HG02884 (cell line): ENCODE results near the gene ATP2A3.

Experiments used
- ATAC-seq: cut with Tn5 transposase; IDR thresholded peaks from one replicate; pipeline ENCODE4 v1.9.1; 2021; ENCODE audit warnings: mild to moderate bottlenecking, moderate library complexity; ENCODE audit not compliant: unreplicated experiment

Gene ATP2A3

DNA sequence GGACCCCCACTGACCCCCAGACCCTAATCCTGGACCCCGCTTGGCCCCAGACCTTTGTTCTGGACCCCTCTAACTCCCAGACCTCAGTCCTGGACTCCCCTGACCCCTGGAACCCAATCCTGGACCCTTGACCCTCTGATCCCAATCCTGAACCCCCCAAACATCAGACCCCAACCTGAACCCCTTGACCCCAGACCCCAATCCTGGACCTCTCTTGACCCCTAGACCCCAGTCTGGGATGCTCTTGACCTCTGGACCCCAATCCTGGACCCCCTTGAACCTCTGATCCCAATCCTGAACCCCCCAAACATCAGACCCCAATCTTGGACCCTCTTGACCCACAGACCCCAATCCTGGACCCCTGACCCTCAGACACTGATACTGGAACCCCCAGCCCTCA lies 34.5 kb downstream of the ATP2A3 start:
- ATAC-seq: no peak

DNA sequence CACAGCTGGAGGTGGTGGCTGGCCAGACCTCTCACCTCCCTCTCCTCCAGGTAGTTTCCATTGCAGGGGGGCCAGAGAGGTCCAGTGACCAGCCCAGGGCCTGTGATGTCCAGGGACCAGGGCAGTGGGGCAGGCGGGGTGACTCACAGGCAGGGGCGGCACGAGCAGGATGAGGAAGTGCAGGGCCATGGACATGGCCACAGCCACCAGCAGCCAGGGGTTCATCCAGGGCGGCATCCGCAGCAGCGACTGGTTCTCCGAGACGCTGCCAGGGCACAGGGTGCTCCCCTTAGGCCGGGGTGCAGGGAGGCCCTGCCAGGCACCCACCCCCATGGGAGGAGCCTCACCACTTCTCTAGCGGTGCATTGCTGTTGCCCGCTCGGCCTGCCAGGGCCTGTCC lies 35.1 kb downstream of the ATP2A3 start:
- no peak for ATAC-seq

DNA sequence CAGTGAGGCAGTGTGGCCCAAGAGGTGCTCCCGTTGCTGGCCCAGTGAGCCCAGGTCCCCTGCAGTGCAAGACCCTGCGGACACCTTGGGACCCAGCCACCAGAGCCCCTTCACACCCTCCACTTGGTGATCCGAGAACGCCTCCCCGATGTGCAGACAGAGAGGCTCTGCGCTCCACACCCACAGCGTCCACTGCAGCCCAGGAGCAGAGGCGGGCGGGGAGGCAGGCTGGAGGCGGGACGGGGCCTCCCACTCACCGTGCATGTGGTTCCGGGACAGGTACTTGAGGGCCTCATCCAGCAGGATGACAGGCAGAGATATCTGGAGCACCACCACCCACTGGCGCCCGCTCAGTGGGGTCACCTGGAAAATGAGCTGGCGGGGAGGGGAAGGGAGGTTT lies 35.8 kb downstream of the ATP2A3 start:
- ATAC-seq: no peak

DNA sequence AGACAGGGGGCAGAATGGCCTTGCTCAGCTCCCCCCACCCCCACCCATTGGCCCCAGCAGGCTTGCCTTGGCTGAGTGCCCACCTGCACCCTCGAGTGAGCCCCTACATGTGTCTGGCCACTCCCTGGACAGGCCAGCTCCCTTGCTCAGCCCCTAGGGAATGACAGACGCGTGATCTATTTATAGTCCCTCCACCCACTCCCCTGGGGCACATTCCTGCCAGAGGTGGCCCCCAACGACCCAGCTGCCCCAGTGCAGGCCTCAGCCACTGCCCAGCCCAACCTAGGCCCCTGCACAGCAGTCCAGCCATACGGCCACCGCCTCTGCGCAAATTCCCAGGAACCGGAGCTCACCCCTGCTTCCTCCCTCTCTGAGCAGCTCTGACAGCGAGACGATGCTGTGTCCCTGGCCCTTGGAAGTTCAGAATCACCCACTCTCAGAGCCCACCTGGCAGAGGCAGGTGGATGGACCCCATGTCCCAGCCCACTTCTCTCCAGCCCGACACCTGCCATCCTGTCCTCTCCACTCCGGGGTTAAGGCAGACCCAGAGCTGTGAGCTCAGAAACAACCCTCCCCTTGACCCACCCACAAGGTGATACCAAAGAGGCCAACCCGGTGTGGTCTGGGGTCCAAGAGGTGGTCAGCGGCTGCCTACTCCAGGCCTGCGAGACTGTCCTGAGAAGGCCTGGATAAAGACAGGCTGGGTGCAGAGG lies 36.5 kb downstream of the ATP2A3 start:
- no peak for ATAC-seq

DNA sequence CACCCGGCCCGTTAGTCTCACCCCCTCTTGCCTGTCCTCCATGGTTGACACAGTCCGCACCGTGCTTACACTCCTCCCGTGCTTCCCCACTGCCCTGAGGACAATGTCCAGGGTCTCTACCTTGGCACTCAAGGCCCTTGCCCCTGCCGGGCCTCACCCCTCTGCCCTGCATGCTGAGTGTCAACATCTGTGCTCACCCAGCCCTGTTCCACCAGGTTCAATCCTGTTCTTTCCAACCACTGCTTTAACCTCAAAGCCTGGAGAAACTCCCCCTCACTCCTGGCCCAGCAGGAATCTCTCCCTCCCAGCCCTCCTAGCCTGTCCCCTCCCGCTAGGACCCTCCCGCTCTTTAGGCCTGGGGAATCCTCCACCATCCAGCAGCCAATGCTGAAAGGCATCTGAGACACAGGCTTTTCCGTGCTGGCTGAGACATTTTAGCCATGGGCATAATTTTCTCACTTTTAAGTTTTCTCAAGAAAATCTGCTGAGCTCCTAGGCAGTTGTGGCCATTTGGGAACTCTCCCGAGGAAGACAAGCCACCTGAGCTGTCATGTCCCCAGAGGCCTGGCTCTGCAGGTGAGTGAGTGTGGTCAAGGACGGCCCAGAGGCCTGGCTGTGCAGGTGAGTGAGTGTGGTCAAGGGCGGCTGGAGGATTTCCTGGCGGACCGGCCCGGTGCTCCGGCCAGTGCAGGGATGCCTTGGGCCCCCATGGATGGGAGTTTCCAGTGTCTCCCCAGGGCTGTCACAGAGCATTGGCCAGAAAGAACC lies 37.2 kb downstream of the ATP2A3 start:
- no peak for ATAC-seq

DNA sequence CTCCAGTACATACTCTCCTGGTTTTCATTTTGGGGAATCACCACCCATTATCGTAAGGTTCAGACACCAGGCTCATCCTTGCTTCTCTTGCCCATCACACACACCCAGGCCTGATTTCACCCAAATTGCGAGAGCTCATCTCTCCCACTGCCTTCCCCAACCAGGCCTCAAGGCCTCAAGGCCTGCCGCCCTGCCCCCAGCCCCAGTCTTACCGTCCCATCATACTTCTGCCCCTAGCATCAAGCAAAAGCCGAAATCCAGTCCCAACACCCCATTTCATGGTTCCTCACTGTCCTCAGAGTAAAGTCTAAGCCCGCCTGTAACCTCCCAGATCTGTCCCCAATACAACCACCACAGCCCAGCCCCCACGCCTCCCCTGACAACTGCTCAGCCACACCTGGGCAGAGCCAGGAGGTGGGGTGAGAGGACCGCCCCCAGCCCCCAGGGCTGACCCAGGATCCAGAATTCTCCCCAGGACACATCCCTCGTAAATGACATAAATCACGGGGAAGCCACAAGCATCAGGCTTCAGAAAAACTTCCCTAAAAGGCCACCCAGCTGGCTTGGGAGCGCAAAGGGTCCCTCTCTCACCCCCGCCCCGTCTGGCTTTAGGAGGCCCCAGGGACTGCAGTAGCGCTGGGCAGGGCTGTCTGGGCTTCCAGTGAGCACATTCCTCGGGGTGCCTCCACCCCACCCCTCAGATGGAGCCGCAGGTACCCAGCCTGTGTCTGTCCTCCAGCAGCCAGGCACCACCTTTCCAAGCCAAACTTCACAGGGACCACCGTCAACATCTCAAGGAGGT lies 38.4 kb downstream of the ATP2A3 start:
- ATAC-seq: no peak

DNA sequence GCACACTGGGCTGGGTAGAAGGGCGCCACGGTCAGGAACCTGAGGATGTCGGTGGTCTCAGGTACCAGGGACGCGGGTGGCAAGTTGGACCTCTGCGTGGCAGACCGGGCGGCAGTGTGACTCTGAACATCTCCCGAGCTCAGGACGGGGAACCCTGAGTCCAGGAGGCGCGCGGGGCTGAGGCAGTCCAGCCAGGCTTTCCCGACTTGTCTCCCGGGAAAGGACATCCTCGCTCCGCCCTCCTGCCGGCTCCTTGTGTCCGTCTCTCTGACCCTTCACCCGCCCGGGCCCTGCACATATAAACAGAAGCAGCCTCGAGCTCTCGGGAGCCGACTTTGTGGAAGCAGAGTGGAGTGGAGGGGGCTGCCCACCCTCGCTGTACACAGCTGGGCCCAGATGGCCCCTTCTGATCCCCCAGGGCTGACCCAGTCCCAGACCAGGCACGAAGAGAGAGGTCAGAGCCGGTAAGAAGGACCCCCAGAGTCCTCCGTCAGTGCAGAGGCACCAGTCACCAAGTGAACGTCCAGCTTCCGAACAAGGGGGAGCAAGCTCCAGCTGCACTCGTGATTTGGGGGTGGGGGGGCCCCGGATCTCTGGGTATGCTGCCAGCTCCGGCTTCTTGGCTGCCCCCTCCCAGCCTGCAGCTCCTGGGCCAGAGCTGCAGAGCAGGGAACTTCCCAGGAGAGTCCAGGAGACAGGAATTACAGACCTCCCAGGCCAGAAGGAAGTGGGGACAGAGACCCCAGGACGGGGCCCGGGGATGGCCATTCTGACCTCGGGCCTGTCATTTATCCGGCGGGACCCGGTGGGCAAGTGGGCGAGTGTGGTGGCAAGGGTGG lies 39.5 kb downstream of the ATP2A3 start:
- no peak for ATAC-seq

DNA sequence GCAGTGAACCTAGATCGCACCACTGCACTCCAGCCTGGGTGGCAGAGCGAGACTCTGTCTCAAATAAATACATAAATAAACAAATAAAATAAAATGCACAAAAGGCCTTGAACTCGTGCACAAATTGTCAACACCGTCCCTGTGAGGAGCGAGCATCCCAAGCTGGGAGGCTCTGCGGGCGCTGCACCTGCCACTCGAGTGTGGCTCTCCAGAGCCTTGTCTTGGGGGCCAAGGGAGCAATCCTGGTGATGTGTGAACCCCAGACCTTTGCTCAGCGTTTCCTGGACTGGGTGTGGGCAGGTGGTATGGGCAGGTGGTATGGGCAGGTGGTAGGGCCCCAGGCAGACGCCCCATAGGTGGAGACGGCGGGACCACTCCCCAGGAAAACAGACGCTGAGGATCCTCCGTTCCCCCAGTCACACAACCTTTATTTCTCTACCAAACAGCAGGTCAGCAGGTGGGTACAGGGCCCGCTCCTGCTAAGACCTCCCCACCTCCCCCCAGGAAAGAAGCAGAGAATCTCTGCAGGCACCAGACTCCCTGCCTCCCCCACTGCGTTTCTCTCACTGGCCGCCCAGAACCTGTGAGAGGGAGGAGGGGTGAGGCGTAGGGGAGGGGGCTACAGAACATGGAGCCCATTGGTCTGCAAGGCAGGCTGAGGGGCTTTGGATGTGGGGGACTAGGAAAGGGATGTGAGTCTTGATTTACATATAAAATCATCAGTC lies 40.6 kb downstream of the ATP2A3 start:
- ATAC-seq: no peak

DNA sequence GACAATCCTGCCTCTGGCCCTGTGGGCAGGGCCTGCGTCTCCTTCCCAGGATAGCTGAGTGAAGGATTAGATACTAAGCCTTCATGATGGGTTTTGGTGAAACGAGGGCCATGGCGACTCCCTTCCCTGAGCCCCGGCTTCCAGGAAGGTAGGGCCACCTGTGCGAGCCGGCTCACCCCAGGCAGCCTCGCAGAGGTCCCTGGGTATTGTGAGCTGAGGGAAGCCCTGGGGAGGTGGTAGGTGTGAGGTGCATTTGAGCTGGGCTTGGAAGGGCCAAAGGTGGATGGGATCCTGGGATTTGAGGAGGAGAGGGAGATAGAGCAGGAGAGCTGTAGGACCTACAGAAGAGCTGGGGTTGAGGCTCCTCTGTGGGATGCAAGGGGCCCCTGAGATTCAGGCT lies 41.5 kb downstream of the ATP2A3 start:
- no peak for ATAC-seq

DNA sequence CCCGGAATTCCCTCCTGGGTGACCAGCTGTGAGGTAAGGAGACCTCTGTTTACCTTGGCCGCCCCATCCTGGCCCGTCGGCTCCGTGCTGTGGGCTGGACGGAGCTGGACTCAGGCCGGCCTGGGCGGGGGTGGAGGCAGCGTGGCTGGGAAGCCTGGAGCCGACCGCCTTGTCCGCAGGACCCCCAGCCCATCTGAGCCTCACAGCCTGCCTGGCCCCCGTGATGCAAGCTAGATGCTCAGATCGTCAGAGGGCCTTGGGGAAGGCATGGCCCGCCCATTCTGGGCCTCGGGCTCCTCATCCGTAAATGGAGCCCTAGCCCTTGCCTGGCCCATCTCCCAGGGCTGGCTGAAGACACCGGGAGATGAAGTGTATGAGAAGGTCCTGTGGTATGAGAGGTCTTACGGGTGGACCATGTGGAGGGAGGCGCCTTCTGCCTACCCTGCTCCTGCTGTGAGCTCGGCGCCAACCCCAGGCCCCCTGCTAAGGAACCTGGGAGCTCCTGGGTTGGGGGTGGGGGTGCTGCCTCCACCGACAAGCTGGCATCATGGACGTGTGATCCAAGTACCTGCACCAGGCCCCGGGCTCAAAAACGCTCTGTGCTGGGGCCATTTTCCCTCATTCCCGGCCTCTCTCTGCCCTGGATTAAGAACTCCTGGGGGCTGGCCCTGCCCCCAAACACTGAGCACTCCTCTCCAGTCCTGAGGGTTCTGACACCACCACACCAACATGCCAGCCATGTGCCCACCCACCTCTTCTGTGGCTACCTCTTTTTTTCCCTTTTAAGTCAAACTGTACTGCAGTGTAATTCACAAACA lies 42.5 kb downstream of the ATP2A3 start:
- ATAC-seq: no peak

DNA sequence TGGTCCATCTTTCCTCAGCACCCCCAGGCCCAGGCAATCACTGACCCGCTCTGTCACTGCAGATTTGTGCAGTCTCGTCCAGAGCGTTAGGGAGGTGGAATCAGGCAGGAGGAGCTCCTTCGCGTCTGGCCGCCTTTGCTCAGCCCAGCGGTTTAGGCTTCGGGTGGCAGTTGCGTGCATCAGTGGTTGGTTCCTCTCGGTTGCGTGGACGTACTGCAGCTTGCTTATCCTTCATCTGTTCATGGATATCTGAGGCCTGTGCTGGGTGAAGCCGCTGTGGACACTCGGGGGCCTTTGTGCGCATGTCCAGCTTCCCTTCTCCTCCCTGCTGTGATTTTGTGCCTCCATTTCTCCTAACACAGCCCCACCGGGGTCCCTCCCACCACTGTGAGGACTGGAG lies 43.2 kb downstream of the ATP2A3 start:
- ATAC-seq: no peak

DNA sequence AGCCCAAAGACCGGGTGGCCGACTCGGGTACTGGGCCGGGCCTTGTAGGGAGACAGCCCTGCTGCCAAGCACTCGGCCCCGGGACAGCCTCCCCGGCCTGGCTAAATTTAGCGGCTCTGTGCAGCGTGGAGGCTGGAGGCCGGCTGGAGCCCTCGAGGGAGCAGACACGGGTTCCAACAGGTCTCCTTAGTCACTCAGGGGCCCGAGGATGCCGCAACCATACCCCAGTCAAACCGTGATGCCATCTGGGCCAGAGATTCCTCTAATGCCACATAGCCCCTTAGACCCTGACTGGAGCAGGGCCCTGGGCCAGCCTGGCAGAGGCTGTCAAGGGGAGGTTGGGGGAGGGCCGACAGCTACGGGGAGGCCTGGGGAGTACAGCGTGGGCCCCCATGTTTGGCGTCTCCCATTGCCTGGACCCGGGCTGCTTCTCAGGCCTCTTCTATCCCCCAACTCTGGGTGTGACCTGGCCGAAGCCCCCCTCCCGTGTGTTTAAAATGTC lies 45.1 kb downstream of the ATP2A3 start:
- ATAC-seq: no peak

DNA sequence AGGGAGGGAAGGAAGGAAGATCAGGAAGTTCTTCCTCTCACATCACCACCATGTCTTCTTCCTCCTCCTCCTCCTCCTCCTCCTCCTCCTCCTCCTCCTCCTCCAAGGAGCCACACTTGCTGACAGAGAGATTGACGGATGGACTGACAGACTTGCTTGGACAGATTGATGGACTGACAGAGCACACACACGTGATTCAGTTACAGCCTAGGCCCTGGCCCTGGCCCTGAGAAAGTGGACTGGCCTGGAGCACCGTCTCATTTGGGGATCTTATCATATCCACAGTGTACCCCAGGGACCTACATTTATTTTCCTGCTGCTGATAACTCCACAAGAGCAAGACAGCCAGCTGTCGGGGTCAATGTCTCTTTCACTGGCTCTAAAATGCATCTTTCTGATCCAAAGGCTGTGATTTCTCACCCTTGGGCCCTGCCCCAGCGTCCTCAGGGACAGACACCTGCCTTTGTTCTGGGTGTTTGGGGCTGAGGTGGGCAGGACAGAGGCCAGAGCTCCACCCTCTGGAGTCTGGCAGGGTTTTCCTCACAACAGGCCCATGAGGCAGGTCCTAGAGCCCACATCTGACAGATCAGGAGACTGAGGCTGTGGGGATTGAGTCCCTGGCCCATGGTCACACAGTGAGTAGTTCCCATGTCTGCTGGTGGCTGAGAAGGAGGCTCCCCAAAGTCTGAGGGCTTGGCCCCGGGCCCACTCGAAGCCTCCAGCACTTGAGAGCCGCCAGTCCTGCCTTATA lies 45.7 kb downstream of the ATP2A3 start:
- ATAC-seq: no peak

DNA sequence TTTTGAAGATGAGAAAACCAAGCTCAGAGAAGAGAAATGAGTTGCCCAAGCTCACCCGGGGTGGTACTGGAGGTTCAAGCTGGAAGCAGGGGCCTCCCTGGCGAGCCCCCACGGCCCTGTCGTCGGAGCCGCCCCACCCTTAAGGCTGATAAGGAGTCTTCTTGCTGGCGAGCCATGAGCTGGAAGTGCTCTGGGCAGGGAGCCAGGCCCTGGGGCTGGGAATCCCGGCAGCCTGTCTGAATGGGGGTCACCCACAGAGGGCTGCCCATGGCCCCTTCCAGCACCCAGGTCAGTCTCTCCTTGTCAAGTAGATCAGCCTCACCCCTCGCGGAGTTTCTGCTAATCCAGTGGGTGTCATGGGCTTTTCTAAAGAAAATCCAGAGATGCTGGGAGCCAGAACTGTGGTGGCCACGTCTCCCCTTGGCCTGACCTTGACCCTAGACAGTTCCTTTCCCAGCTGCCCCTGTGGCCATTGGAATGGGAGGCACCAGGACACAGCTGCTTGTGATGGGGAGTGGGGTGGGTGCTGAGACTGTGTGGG lies 46.8 kb downstream of the ATP2A3 start:
- no peak for ATAC-seq

DNA sequence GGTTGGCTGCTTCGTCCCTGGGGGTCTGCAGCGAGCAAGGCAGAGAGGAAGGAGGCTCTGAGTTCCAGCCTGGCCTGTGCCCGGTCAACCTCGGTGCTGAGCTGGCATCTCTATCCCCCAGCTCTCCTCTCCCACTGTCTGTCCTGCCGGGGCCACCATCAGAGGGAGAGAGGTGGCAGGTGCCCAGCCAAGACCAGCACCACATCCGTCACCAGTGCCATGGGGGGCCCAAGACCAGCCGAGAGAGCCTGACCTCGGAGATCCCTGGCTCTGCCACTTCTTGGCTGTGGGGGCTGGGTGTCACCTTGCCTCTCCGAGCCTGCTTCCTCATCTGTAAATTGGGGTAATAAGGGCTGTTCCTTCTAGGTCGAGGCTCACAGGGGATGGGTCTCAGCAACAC lies 47.4 kb downstream of the ATP2A3 start:
- ATAC-seq: no peak

DNA sequence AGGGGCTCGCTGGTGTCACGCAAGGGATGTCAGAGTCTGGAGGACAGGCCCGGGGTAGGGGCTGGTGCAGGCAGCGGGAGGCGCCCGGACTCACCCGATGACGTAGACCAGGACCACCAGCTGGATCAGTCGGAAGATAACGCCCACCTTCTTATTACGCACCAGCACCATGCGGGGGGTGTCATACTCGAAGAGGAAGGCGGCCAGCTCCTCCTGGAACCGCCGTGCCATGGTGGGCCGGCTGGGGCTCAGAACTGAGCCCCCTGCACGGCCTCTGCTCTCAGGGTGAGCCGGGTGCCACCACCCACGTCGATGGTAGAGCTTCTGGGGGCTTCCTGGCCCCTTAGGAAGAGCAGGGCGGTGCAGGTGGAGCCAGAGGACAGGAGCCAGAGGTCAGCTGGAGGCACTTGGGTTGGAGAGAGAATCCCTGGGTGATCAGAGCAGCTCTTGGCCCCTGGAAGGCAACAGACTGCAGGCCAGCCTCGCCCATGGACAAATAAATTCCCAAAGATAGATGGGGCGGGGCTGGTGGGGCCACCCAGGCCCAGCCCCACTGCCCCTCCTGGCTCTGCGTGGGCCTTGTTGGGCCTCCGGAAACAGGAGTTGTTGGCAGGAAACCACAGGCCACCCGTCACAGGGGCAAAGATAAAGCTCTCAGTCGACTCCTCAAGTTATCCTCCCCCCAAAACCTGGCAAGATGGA lies 48.1 kb downstream of the ATP2A3 start, which contains the start of gene P2RX1:
P2RX1 (minus strand) TSS at position 471 of the 702 bp plus-strand sequence; CDS start at position 231, 240 bp downstream.
- no peak for ATAC-seq

DNA sequence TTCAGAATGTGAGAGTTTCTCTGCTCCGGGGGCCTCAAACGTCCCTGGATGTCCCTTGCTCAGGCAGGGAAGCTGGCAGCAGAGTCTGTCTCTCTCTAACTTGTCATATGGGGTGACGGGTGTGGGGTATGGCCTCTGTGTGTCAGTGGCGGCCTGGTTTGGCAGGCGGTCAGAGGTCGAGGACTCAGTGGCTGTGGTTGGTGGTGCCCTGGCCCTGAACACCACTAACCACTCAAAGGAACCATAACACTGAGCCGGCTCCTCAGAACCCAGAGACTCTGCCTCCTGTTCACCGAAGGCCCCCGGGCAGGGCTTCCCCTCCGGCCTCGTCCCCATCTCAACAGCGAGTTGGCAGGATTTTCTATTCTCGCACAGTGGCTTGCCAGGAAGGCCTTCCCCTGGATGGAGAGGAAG lies 48.6 kb downstream of the ATP2A3 start:
- ATAC-seq: no peak
